CD14-positive monocyte (primary cell): ENCODE measurements around the gene ENDOG. TPM values are rescaled to one million over a fixed set of nuclear protein-coding genes. Genes with fewer than 3 reads are reported as not detected.
A peak's percentile ranks its signal among the peaks of the same experiment; 100 is the strongest.

Experiments used
- DNase-seq, 3 donors: peaks; one replicate each; pipeline ENCODE4 v3.0.0-alpha.2; 2011 to 2022
- H2AFZ ChIP-seq: 2 replicates; pipeline ENCODE4 v1.6.0; 2012; ENCODE audit warnings: mild to moderate bottlenecking, low read depth, low read length, inconsistent platforms; ENCODE audit not compliant: insufficient read depth, poor library complexity, severe bottlenecking
- H3K27ac ChIP-seq, 2 donors: 1 replicate in 1 of 2; 2 replicates in 1 of 2; pipeline ENCODE4 v1.5.1; 2012 to 2013; ENCODE audit warnings: low read length in 2 of 2, control low read depth in 1 of 2, inconsistent platforms in 1 of 2, low read depth in 1 of 2, mild to moderate bottlenecking in 1 of 2
- H3K27me3 ChIP-seq, 2 donors: one replicate each; pipeline versions ENCODE4 v1.6.0 to v1.6.1; 2011 to 2013; ENCODE audit warnings: low read length in 2 of 2; ENCODE audit not compliant: control insufficient read depth in 2 of 2, insufficient read depth in 2 of 2
- H3K36me3 ChIP-seq, 2 donors: replicated peaks in 1 of 2; 1 replicate in 1 of 2; 2 replicates in 1 of 2; pipeline versions ENCODE4 v1.5.1 to v1.6.1; 2012 to 2013; ENCODE audit warnings: low read length in 2 of 2, control low read depth in 1 of 2, inconsistent platforms in 1 of 2, mild to moderate bottlenecking in 1 of 2; ENCODE audit not compliant: insufficient read depth in 2 of 2, control insufficient read depth in 1 of 2
- H3K4me1 ChIP-seq, 2 donors: 1 replicate in 1 of 2; 2 replicates in 1 of 2; pipeline versions ENCODE4 v1.5.1 to v1.6.1; 2012 to 2013; ENCODE audit warnings: low read length in 2 of 2, control low read depth in 1 of 2, inconsistent platforms in 1 of 2, mild to moderate bottlenecking in 1 of 2, moderate library complexity in 1 of 2; ENCODE audit not compliant: insufficient read depth in 2 of 2, control insufficient read depth in 1 of 2
- H3K4me2 ChIP-seq: replicated peaks from 2 replicates; pipeline ENCODE3; 2012; ENCODE audit warnings: low read length, moderate library complexity, mild to moderate bottlenecking; ENCODE audit not compliant: poor library complexity, severe bottlenecking; ENCODE audit errors: extremely low read depth
- H3K4me3 ChIP-seq, 3 experiments: fragments of 200-600 bp in 1 of 3; sonication (generic) in 1 of 3; replicated peaks in 1 of 3; 1 replicate in 2 of 3; 2 replicates in 1 of 3; pipeline ENCODE4 v1.5.1; 2011 to 2013; ENCODE audit warnings: low read length in 3 of 3, mild to moderate bottlenecking in 3 of 3, control low read depth in 2 of 3, low read depth in 2 of 3, inconsistent platforms in 1 of 3, moderate library complexity in 1 of 3
- H3K79me2 ChIP-seq: 2 replicates; pipeline ENCODE4 v1.6.0; 2012; ENCODE audit warnings: mild to moderate bottlenecking, control low read depth, inconsistent platforms, low read length, moderate library complexity; ENCODE audit not compliant: insufficient read depth
- H3K9ac ChIP-seq: 2 replicates; pipeline ENCODE4 v1.6.0; 2017; ENCODE audit warnings: low read length, mild to moderate bottlenecking; ENCODE audit not compliant: insufficient read depth, poor library complexity, severe bottlenecking
- H3K9me3 ChIP-seq, 2 donors: replicated peaks in 1 of 2; 1 replicate in 1 of 2; 2 replicates in 1 of 2; pipeline versions ENCODE4 v1.5.1 to v1.6.1; 2012 to 2013; ENCODE audit warnings: low read length in 2 of 2, control low read depth in 1 of 2; ENCODE audit not compliant: control insufficient read depth in 1 of 2, insufficient read depth in 1 of 2
- H4K20me1 ChIP-seq: 2 replicates; pipeline ENCODE4 v1.6.0; 2012; ENCODE audit warnings: mild to moderate bottlenecking, low read length, control low read depth, moderate library complexity; ENCODE audit not compliant: insufficient read depth
- H3K27ac Mint-ChIP-seq, 7 donors: one replicate each; pipeline ENCODE4 v1.8.0; 2020; ENCODE audit warnings: mild to moderate bottlenecking in 7 of 7, mixed read lengths in 7 of 7, moderate library complexity in 6 of 7, inconsistent platforms in 2 of 7
- H3K27me3 Mint-ChIP-seq, 3 donors: one replicate each; pipeline ENCODE4 v1.8.0; 2021 to 2022; ENCODE audit warnings: low read depth in 3 of 3, mild to moderate bottlenecking in 3 of 3, mixed read lengths in 3 of 3, moderate library complexity in 3 of 3, inconsistent platforms in 1 of 3
- H3K36me3 Mint-ChIP-seq, 2 donors: one replicate each; pipeline ENCODE4 v1.8.0; 2020; ENCODE audit warnings: mixed read lengths in 2 of 2, inconsistent platforms in 1 of 2, mild to moderate bottlenecking in 1 of 2
- H3K4me1 Mint-ChIP-seq: one replicate; pipeline ENCODE4 v1.8.0; 2020; ENCODE audit warnings: mild to moderate bottlenecking, mixed read lengths
- H3K4me3 Mint-ChIP-seq, 2 donors: one replicate each; pipeline ENCODE4 v1.8.0; 2020; ENCODE audit warnings: mild to moderate bottlenecking in 2 of 2, mixed read lengths in 2 of 2, moderate library complexity in 1 of 2
- H3K9me3 Mint-ChIP-seq, 7 donors: one replicate each; pipeline ENCODE4 v1.8.0; 2020 to 2022; ENCODE audit warnings: mixed read lengths in 7 of 7, mild to moderate bottlenecking in 6 of 7, moderate library complexity in 6 of 7, inconsistent platforms in 2 of 7
- CTCF ChIP-seq: fragments of 200-600 bp; IDR thresholded peaks from one replicate; pipeline ENCODE4 v1.8.0; 2022; ENCODE audit warnings: antibody characterized with exemption, mild to moderate bottlenecking
- WGBS: methylation state at CpG from one replicate; pipeline ENCODE4 v1.1.5; 2013; ENCODE audit warnings: missing lambda C conversion rate; ENCODE audit not compliant: insufficient coverage; 5-methylcytosine and 5-hydroxymethylcytosine counted together
- intact Hi-C, 2 donors: fragments of 100-400 bp; cut with micrococcal nuclease; formaldehyde crosslinking; loops; one replicate each; pipeline versions ENCODE4 v1.15.0 to v1.15.1; 2023
- polyA plus RNA-seq, 3 donors: library from polyadenylated mRNA; depleted of rRNA in 1 of 3; unstranded in 2 of 3; stranded (reverse) in 1 of 3; fragments of 300-500 nt in 2 of 3; fragments of >200 nt in 1 of 3; fragmentation: Illumina TruSeq in 2 of 3; gene quantifications; 1 replicate in 2 of 3; 2 replicates in 1 of 3; pipeline ENCODE4 v1.2.3, GENCODE V29; 2012 to 2021

The ENDOG gene
- polyA plus RNA-seq, 3 donors, result 7.2 to 24.6 (median 13.0) TPM

- H2AFZ ChIP-seq, result no peak overlapping the region
- no peaks in the 10 kb centered on the region for H4K20me1 ChIP-seq
- no peak overlapping the region for H3K4me3 Mint-ChIP-seq
- no peaks in the 10 kb centered on the region for H3K4me1 Mint-ChIP-seq
- H3K27ac ChIP-seq, result no peak overlapping the region
- no peaks in the 10 kb centered on the region for H3K27me3 ChIP-seq
- no peaks in the 10 kb centered on the region for H3K36me3 ChIP-seq
- DNase-seq, result no peak
- no peak for TF ChIP-seq CTCF
- WGBS, result 100% methylated on average over 2 of the region's 3 CpGs
- intact Hi-C loops, result no loop called here
- peaks cover 2 to 24% of the 10 kb centered on the region in 2 donors for H3K36me3 Mint-ChIP-seq
- no peak overlapping the region for H3K9ac ChIP-seq
- peak overlapping the region in 2 of 7 donors; percentile 37 to 68 for H3K27ac Mint-ChIP-seq
- no peaks in the 10 kb centered on the region for H3K4me1 ChIP-seq
- no peaks in the 10 kb centered on the region for H3K79me2 ChIP-seq
- no peaks in the 10 kb centered on the region for H3K9me3 ChIP-seq
- H3K27me3 Mint-ChIP-seq, result no peaks in the 10 kb centered on the region
- H3K4me3 ChIP-seq, result no peak overlapping the region
- H3K4me2 ChIP-seq, result no peak overlapping the region
- no peaks in the 10 kb centered on the region for H3K9me3 Mint-ChIP-seq
These were observed 20.0 kb downstream of the ENDOG start for GRCh38 chr9:128838338-128838737.

GRCh38 chr9:128840524-128840923 is 22.2 kb downstream of the ENDOG start:
- WGBS, result no CpG with 5 or more reads among the region's 1 CpG
- H3K27ac Mint-ChIP-seq, result no peak overlapping the region
- no peak overlapping the region for H3K4me3 ChIP-seq

More at GRCh38 chr9:128840524-128840923, 22.2 kb downstream of the ENDOG start:
- no peak overlapping the region for H3K4me3 Mint-ChIP-seq
- Histone ChIP-seq H3K9me3 (no peaks in the 10 kb centered on the region), H2AFZ (no peak overlapping the region), H3K27ac (no peak overlapping the region), H3K36me3 (no peaks in the 10 kb centered on the region), H3K4me2 (no peak overlapping the region), H3K9ac (no peak overlapping the region), H4K20me1 (no peaks in the 10 kb centered on the region), H3K79me2 (no peaks in the 10 kb centered on the region), H3K27me3 (no peaks in the 10 kb centered on the region), H3K4me1 (no peaks in the 10 kb centered on the region)
- no peak for TF ChIP-seq CTCF
- H3K4me1 Mint-ChIP-seq, result no peaks in the 10 kb centered on the region
- H3K36me3 Mint-ChIP-seq, result peaks cover 0 to 17% of the 10 kb centered on the region in 2 donors
- no peaks in the 10 kb centered on the region for H3K27me3 Mint-ChIP-seq
- intact Hi-C loops, result no loop called here
- no peak for DNase-seq
- peaks cover 0 to 2% (median 0%) of the 10 kb centered on the region in 7 donors for H3K9me3 Mint-ChIP-seq
